H9 (cell line): ENCODE measurements around the gene FAM237A. TPM values are rescaled to one million over a fixed set of nuclear protein-coding genes. Genes with fewer than 3 reads are reported as not detected.

Source experiments
- DNase-seq: peaks from one replicate; pipeline ENCODE4 v3.0.0-alpha.2; 2017
- H2AFZ ChIP-seq: one replicate; pipeline ENCODE4 v1.6.1; 2013; ENCODE audit warnings: mild to moderate bottlenecking, low read length, control low read depth, moderate library complexity
- H2AK5ac ChIP-seq: 2 replicates; pipeline ENCODE4 v1.6.1; 2013; ENCODE audit warnings: low read length, control low read depth, mixed read lengths; ENCODE audit not compliant: insufficient read length
- H2BK120ac ChIP-seq: one replicate; pipeline ENCODE4 v1.6.1; 2013; ENCODE audit warnings: low read depth, mild to moderate bottlenecking, low read length, control low read depth, inconsistent platforms; ENCODE audit not compliant: poor library complexity, severe bottlenecking
- H2BK12ac ChIP-seq: 2 replicates; pipeline ENCODE4 v1.6.1; 2013; ENCODE audit warnings: low read length, control low read depth, mixed read lengths, low read depth; ENCODE audit not compliant: insufficient read length
- H2BK15ac ChIP-seq: 2 replicates; pipeline ENCODE4 v1.6.1; 2013; ENCODE audit warnings: low read depth, low read length, control low read depth
- H2BK20ac ChIP-seq: one replicate; pipeline ENCODE4 v1.6.1; 2013; ENCODE audit warnings: low read depth, mild to moderate bottlenecking, low read length, control low read depth, inconsistent platforms; ENCODE audit not compliant: poor library complexity, severe bottlenecking
- H2BK5ac ChIP-seq: 2 replicates; pipeline ENCODE4 v1.6.1; 2013; ENCODE audit warnings: low read length, control low read depth, mixed read lengths; ENCODE audit not compliant: insufficient read length
- H3K14ac ChIP-seq: 2 replicates; pipeline ENCODE4 v1.6.1; 2013; ENCODE audit warnings: low read length, control low read depth; ENCODE audit not compliant: insufficient read depth
- H3K18ac ChIP-seq: 2 replicates; pipeline ENCODE4 v1.6.1; 2013; ENCODE audit warnings: low read depth, mild to moderate bottlenecking, mixed read lengths, low read length, control low read depth; ENCODE audit not compliant: insufficient read length
- H3K23ac ChIP-seq: 2 replicates; pipeline ENCODE4 v1.6.1; 2013; ENCODE audit warnings: low read length, control low read depth, mixed read lengths, low read depth; ENCODE audit not compliant: insufficient read length
- H3K23me2 ChIP-seq: 2 replicates; pipeline ENCODE4 v1.6.1; 2013; ENCODE audit warnings: low read depth, mild to moderate bottlenecking, mixed read lengths, low read length, control low read depth; ENCODE audit not compliant: insufficient read length, poor library complexity, severe bottlenecking
- H3K27ac ChIP-seq: 2 replicates; pipeline ENCODE4 v1.5.1; 2013; ENCODE audit warnings: low read length, control low read depth, mixed read lengths, low read depth; ENCODE audit not compliant: insufficient read length
- H3K27me3 ChIP-seq: 2 replicates; pipeline ENCODE4 v1.6.1; 2013; ENCODE audit warnings: low read length, control low read depth, inconsistent platforms; ENCODE audit not compliant: insufficient read depth
- H3K4ac ChIP-seq: 2 replicates; pipeline ENCODE4 v1.6.1; 2013; ENCODE audit warnings: low read depth, mild to moderate bottlenecking, control low read depth, inconsistent platforms, low read length, moderate library complexity
- H3K4me1 ChIP-seq: 2 replicates; pipeline ENCODE4 v1.6.1; 2013; ENCODE audit warnings: low read length, control low read depth, inconsistent platforms; ENCODE audit not compliant: insufficient read depth
- H3K4me2 ChIP-seq: 2 replicates; pipeline ENCODE4 v1.6.1; 2013; ENCODE audit warnings: low read length, control low read depth, mixed read lengths; ENCODE audit not compliant: insufficient read length, insufficient read depth
- H3K56ac ChIP-seq: 2 replicates; pipeline ENCODE4 v1.6.1; 2013; ENCODE audit warnings: low read depth, mild to moderate bottlenecking, mixed read lengths, low read length, control low read depth; ENCODE audit not compliant: insufficient read length
- H3K79me1 ChIP-seq: 2 replicates; pipeline ENCODE4 v1.6.1; 2013; ENCODE audit warnings: low read depth, mild to moderate bottlenecking, moderate library complexity, low read length, control low read depth, inconsistent platforms; ENCODE audit not compliant: insufficient read depth, poor library complexity, severe bottlenecking
- H3K79me2 ChIP-seq: 2 replicates; pipeline ENCODE4 v1.6.1; 2013; ENCODE audit warnings: low read length, control low read depth, inconsistent platforms; ENCODE audit not compliant: insufficient read depth
- H3K9ac ChIP-seq: 2 replicates; pipeline ENCODE4 v1.6.1; 2013; ENCODE audit warnings: low read length, control low read depth, mixed read lengths; ENCODE audit not compliant: insufficient read length; ENCODE audit errors: extremely low read depth
- H3K9me3 ChIP-seq: one replicate; pipeline ENCODE4 v1.6.1; 2013; ENCODE audit warnings: low read depth, low read length, inconsistent platforms; ENCODE audit not compliant: control insufficient read depth
- H3T11ph ChIP-seq: one replicate; pipeline ENCODE4 v1.6.1; 2013; ENCODE audit warnings: mild to moderate bottlenecking, low read length, control low read depth, inconsistent platforms
- H4K20me1 ChIP-seq: one replicate; pipeline ENCODE4 v1.6.1; 2013; ENCODE audit not compliant: control insufficient read depth, insufficient read length, insufficient read depth
- H4K5ac ChIP-seq: 2 replicates; pipeline ENCODE4 v1.6.1; 2013; ENCODE audit warnings: low read depth, mild to moderate bottlenecking, mixed read lengths, low read length, control low read depth; ENCODE audit not compliant: insufficient read length
- H4K8ac ChIP-seq: replicated peaks from 2 replicates; pipeline ENCODE4 v1.6.1; 2013; ENCODE audit warnings: low read length, control low read depth, mixed read lengths, low read depth; ENCODE audit not compliant: insufficient read length
- H4K91ac ChIP-seq: 2 replicates; pipeline ENCODE4 v1.6.1; 2013; ENCODE audit warnings: low read depth, mild to moderate bottlenecking, moderate library complexity, mixed read lengths, low read length, control low read depth; ENCODE audit not compliant: insufficient read length
- H3K27ac Mint-ChIP-seq, 3 experiments: 2 replicates in 2 of 3; 3 replicates in 1 of 3; pipeline ENCODE4 v1.8.0; 2020 to 2021; ENCODE audit warnings: mixed read lengths in 3 of 3, mild to moderate bottlenecking in 1 of 3, moderate library complexity in 1 of 3
- H3K27me3 Mint-ChIP-seq: 2 replicates; pipeline ENCODE4 v1.8.0; 2021; ENCODE audit warnings: low read depth, mild to moderate bottlenecking, moderate library complexity, mixed read lengths
- H3K36me3 Mint-ChIP-seq, 3 experiments: 2 replicates in 2 of 3; 3 replicates in 1 of 3; pipeline ENCODE4 v1.8.0; 2020 to 2021; ENCODE audit warnings: low read depth in 3 of 3, mixed read lengths in 3 of 3; ENCODE audit not compliant: insufficient read depth in 1 of 3
- H3K4me1 Mint-ChIP-seq, 2 experiments: 2 replicates each; pipeline ENCODE4 v1.8.0; 2020; ENCODE audit warnings: mixed read lengths in 2 of 2
- H3K4me3 Mint-ChIP-seq, 2 experiments: 2 replicates in 1 of 2; 3 replicates in 1 of 2; pipeline ENCODE4 v1.8.0; 2020 to 2021; ENCODE audit warnings: mild to moderate bottlenecking in 2 of 2, mixed read lengths in 2 of 2, moderate library complexity in 1 of 2
- H3K9me3 Mint-ChIP-seq, 2 experiments: 2 replicates in 1 of 2; 3 replicates in 1 of 2; pipeline ENCODE4 v1.8.0; 2020; ENCODE audit warnings: mild to moderate bottlenecking in 2 of 2, mixed read lengths in 2 of 2, moderate library complexity in 1 of 2
- CTCF ChIP-seq: fragments of 200-600 bp; sonication (generic); conservative IDR thresholded peaks from 3 replicates; pipeline ENCODE4 v1.8.0; 2021; ENCODE audit warnings: antibody characterized with exemption, mild to moderate bottlenecking
- WGBS: extraction: QIAGEN DNeasy Blood & Tissue Kit; methylation state at CpG from one replicate; pipeline ENCODE4 v1.1.7; 2013; ENCODE audit warnings: missing lambda C conversion rate, low lambda C conversion rate, mixed read lengths; ENCODE audit not compliant: insufficient read length; ENCODE audit errors: extremely low coverage; 5-methylcytosine and 5-hydroxymethylcytosine counted together
- total RNA-seq: library from RNA; stranded (reverse); gene quantifications from 2 replicates; pipeline ENCODE4 v1.2.1, GENCODE V29; 2021

Gene FAM237A
- total RNA-seq, 1 experiment from 2014 or later: not detected

GRCh38 chr2:206616151-206616550 lies 26.1 kb upstream of the FAM237A start:
- WGBS: no CpG with 5 or more reads among the region's 2 CpGs
- no peak overlapping the region for H3T11ph ChIP-seq
- no peak overlapping the region for H3K18ac ChIP-seq
- no peak overlapping the region for H3K14ac ChIP-seq
- no peak overlapping the region for H2BK5ac ChIP-seq
- H3K23ac ChIP-seq: no peak overlapping the region
- H2BK20ac ChIP-seq: no peak overlapping the region
- no peak overlapping the region for H4K5ac ChIP-seq
- DNase-seq: no peak
- H3K4me1 ChIP-seq: no peaks in the 10 kb centered on the region
- H2AFZ ChIP-seq: no peak overlapping the region
- H3K9ac ChIP-seq: no peak overlapping the region
- Mint-ChIP-seq H3K27ac (peak overlapping the region in 1 of 3 experiments; percentile 28; a peak in 1 of 7 replicates), H3K27me3 (no peaks in the 10 kb centered on the region), H3K4me1 (peaks cover 5 to 9% of the 10 kb centered on the region in 2 experiments), H3K9me3 (no peaks in the 10 kb centered on the region), H3K4me3 (no peak overlapping the region), H3K36me3 (peaks cover 2 to 11% (median 7%) of the 10 kb centered on the region in 3 experiments; a peak in 5 of 7 replicates)
- H2BK15ac ChIP-seq: no peak overlapping the region
- no peak overlapping the region for H2AK5ac ChIP-seq
- no peak overlapping the region for H3K4ac ChIP-seq
- no peak overlapping the region for H2BK120ac ChIP-seq
- no peak overlapping the region for H3K27ac ChIP-seq
- H4K91ac ChIP-seq: no peak overlapping the region
- H3K79me2 ChIP-seq: no peaks in the 10 kb centered on the region
- no peaks in the 10 kb centered on the region for H3K9me3 ChIP-seq
- H3K4me2 ChIP-seq: no peak overlapping the region
- H3K23me2 ChIP-seq: no peaks in the 10 kb centered on the region
- H4K8ac ChIP-seq: no peak overlapping the region
- no peaks in the 10 kb centered on the region for H3K27me3 ChIP-seq
- no peak overlapping the region for H3K56ac ChIP-seq
- H3K79me1 ChIP-seq: no peaks in the 10 kb centered on the region
- H2BK12ac ChIP-seq: no peak overlapping the region
- no peaks in the 10 kb centered on the region for H4K20me1 ChIP-seq
- TF ChIP-seq CTCF: no peak
